ENCODE data around the gene TP73.
A peak's percentile ranks its signal among the peaks of the same experiment; 100 is the strongest.
"Not testable (repeated sequence)": the region's sequence is repeated elsewhere in the genome, so short reads cannot be mapped to it uniquely, and the experiment has no call there.

The TP73 gene

DNA sequence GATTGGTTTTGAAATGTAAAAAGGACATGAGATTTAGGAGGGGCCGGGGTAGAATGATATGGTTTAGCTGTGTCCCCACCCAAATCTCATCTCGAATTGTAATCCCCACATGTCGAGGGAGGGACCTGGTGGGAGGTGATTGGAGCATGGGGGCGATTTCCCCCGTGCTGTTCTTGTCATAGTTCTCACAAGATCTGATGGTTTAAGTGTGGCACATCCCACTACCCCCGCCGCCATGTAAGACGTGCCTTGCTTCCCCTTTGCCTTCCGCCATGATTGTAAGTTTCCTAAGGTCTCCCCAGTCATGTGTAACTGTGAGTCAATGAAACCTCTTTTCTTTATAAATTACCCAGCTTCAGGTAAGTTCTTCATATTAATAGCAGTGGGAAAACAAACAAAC is 30.2 kb upstream of the TP73 start:
- not testable (repeated sequence) for H3K9me3 ChIP-seq (ENCODE audit: control insufficient read depth, low read depth, low read length); H3K4me3 ChIP-seq (ENCODE audit: low read length); H3K27ac ChIP-seq (ENCODE audit: low read length); H3K9ac ChIP-seq (ENCODE audit: low read length); H3K36me3 ChIP-seq (ENCODE audit: control insufficient read depth, low read depth, low read length); H3K4me1 ChIP-seq (ENCODE audit: control insufficient read depth, low read depth, low read length)
- H3K27me3 ChIP-seq (ENCODE audit: control insufficient read depth, insufficient read depth, low read length), result peaks cover 26% of the 10 kb centered on the region

GRCh38 chr1:3623441-3624199 is 28.7 kb upstream of the TP73 start:
- H3K9me3 ChIP-seq (ENCODE audit: control insufficient read depth, low read depth, low read length), result no peaks in the 10 kb centered on the region
- H3K4me3 ChIP-seq (ENCODE audit: low read length), result peak overlapping the region; percentile 75
- peak overlapping the region; percentile 50 for H3K9ac ChIP-seq (ENCODE audit: low read length)
- no peak overlapping the region for H3K27ac ChIP-seq (ENCODE audit: low read length)
- H3K4me1 ChIP-seq (ENCODE audit: control insufficient read depth, low read depth, low read length), result no peaks in the 10 kb centered on the region
- peaks cover 26% of the 10 kb centered on the region for H3K27me3 ChIP-seq (ENCODE audit: control insufficient read depth, insufficient read depth, low read length)
- H3K36me3 ChIP-seq (ENCODE audit: control insufficient read depth, low read depth, low read length), result peaks cover 2% of the 10 kb centered on the region

DNA sequence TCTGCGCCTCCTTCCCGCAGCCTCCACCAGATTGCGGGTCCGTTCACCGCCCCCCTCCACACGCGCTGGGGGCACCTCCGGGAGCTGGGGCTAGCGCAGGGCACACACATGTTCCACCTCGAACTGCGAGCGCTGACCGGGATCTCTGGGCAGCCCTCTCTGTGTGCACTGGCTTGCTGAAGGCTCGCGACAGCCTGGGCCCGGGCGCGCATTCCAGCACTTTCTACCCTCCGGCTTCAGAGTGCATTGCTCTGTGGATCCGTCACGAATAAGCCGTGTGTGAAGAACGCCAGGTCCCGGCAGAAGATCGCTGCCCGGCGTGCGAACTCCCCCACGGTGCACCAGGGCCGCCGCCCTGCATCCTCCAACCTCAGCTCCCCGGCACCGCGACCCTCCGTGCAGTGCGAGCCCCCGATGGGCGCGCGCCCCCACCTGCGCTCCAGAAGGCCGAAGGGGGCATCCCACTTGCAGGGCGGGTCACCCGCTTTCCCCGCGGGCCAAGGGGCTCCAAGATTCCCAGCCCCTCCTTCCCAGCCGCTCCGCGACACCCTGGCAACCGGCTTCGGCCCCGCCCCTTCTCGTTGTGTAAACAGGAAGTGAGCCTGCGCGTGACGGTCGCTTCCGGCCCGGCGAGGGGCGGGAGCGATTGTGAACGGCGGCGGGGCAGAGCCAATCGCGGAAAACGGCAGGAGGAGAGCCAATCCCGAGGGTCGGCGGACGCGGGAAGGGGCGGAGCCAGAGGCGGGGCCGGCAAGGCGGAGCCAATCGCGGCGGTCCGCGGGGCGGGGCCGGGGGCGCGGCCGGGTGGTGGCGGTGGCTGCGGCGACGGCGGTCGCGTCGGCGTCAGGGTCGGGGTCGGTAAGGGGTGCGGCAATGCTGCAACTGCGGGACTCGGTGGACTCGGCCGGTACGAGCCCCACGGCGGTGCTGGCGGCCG is 27.8 kb upstream of the TP73 start, which contains the start of gene TPRG1L:
TPRG1L (plus strand) TSS at position 816 of the 937 bp plus-strand sequence; CDS start at position 874, 58 bp downstream.
- Histone ChIP-seq H3K27ac (ENCODE audit: low read length) (no peak within 1 kb of the TSS), H3K4me3 (ENCODE audit: low read length) (peak within 1 kb of the TSS; percentile 75)

DNA sequence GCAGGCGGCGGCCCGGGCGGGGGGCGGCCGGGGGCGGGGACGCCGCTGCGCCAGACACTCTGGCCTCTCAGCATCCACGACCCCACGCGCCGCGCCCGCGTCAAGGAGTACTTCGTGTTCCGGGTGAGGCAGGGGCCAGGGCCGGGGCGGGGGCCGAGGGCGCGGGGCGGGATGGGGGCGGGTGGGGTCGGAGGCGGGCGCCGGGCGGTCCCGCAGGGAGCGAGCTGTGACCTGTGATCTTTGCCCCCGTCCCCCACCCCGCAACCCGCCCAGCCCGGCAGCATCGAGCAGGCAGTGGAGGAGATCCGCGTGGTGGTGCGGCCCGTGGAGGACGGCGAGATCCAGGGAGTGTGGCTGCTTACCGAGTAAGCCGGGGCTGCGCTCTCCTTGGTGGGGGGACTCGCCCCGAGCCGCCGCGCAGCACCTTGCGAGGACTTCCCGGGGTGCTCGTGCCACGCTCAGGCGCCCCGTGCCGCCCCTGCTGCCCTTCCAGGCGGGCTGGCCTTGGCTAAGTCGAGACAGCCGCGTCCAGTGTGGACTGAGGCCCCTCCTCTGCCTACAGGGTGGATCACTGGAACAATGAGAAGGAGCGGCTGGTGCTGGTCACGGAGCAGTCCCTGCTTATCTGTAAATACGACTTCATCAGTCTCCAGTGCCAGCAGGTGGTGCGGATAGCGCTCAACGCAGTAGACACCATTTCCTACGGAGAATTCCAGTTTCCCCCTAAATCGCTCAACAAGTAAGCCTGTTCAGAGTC is 27.0 kb upstream of the TP73 start:
- Histone ChIP-seq H3K4me3 (ENCODE audit: low read length) (peak overlapping the region; percentile 65), H3K9ac (ENCODE audit: low read length) (no peak overlapping the region), H3K9me3 (ENCODE audit: control insufficient read depth, low read depth, low read length) (no peaks in the 10 kb centered on the region), H3K4me1 (ENCODE audit: control insufficient read depth, low read depth, low read length) (no peaks in the 10 kb centered on the region), H3K36me3 (ENCODE audit: control insufficient read depth, low read depth, low read length) (peaks cover 16% of the 10 kb centered on the region), H3K27ac (ENCODE audit: low read length) (no peak overlapping the region), H3K27me3 (ENCODE audit: control insufficient read depth, insufficient read depth, low read length) (peaks cover 17% of the 10 kb centered on the region)

More for the DNA sequence above, 27.8 kb upstream of the TP73 start, which contains the start of gene TPRG1L:
- H3K4me1 ChIP-seq (ENCODE audit: control insufficient read depth, low read depth, low read length), result no peaks in the 10 kb centered on the region
- H3K36me3 ChIP-seq (ENCODE audit: control insufficient read depth, low read depth, low read length), result peaks cover 8% of the 10 kb centered on the region
- H3K9me3 ChIP-seq (ENCODE audit: control insufficient read depth, low read depth, low read length), result no peaks in the 10 kb centered on the region
- peaks cover 26% of the 10 kb centered on the region for H3K27me3 ChIP-seq (ENCODE audit: control insufficient read depth, insufficient read depth, low read length)
- peak within 1 kb of the TSS; percentile 50 for H3K9ac ChIP-seq (ENCODE audit: low read length)

DNA sequence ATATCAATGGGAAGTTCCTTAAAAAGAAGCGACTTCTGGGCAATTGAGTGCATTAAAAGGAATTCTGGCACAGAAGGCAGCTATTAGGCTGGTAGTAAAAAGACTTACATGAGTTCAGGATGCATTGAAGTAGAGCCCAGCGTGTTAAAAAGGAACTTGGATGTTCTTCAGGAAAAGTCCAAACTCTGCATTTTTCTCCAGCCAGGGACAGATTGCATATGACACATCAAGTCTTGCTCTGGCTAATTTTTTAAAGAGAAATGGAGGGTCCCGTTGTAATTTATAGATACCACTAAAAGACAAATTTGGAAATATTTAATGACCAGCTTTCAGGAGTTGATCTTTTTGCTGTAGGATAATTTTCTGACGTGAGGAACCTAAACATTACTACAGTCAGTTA is 26.3 kb upstream of the TP73 start:
- Histone ChIP-seq H3K27me3 (ENCODE audit: control insufficient read depth, insufficient read depth, low read length) (peaks cover 12% of the 10 kb centered on the region), H3K9me3 (ENCODE audit: control insufficient read depth, low read depth, low read length) (no peaks in the 10 kb centered on the region), H3K27ac (ENCODE audit: low read length) (no peak overlapping the region), H3K9ac (ENCODE audit: low read length) (no peak overlapping the region), H3K4me1 (ENCODE audit: control insufficient read depth, low read depth, low read length) (no peaks in the 10 kb centered on the region), H3K4me3 (ENCODE audit: low read length) (peak overlapping the region; percentile 65), H3K36me3 (ENCODE audit: control insufficient read depth, low read depth, low read length) (peaks cover 16% of the 10 kb centered on the region)

DNA sequence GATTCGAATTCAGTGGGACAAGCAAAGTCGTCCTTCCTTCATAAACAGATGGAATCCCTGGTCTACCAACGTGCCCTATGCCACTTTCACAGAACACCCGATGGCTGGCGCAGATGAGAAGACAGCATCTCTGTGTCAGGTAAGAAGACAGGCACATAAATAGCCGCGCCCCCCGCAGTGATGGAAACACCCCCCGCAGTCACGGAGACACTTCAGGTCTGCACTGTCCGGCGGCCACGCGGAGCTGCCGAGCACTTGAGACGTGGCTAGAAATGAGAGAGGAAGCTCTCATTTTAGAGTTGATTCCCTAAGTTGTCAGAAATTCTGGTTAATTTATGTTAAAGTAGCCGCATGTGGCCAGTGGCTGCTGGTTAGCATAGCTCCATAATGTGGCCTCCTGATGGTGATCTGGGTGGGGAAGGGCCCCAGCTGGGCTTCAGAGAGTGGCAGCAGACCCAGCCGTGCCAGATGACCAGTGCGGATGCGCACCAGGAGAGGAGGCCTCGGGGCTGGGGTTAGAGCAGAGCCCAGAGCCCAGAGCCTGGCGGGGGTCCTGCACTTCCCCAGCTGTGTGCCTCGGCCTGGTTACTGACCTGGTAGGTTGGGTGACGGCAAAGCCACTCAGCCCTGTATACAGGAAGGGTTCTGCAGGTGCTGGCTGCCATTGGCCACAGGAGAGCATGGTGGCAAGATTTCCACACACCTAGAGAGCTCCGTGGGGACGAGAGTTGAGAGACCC is 24.6 kb upstream of the TP73 start:
- Histone ChIP-seq H3K36me3 (ENCODE audit: control insufficient read depth, low read depth, low read length) (peaks cover 16% of the 10 kb centered on the region), H3K27ac (ENCODE audit: low read length) (no peak overlapping the region)

GRCh38 chr1:3628445-3628844 is 23.9 kb upstream of the TP73 start:
- Histone ChIP-seq H3K9ac (ENCODE audit: low read length) (no peak overlapping the region), H3K4me1 (ENCODE audit: control insufficient read depth, low read depth, low read length) (peaks cover 3% of the 10 kb centered on the region), H3K4me3 (ENCODE audit: low read length) (no peak overlapping the region), H3K27me3 (ENCODE audit: control insufficient read depth, insufficient read depth, low read length) (peaks cover 6% of the 10 kb centered on the region), H3K27ac (ENCODE audit: low read length) (no peak overlapping the region), H3K9me3 (ENCODE audit: control insufficient read depth, low read depth, low read length) (no peaks in the 10 kb centered on the region), H3K36me3 (ENCODE audit: control insufficient read depth, low read depth, low read length) (peaks cover 16% of the 10 kb centered on the region)

More for the DNA sequence above, 24.6 kb upstream of the TP73 start:
- H3K4me1 ChIP-seq (ENCODE audit: control insufficient read depth, low read depth, low read length), result peaks cover 3% of the 10 kb centered on the region
- H3K9ac ChIP-seq (ENCODE audit: low read length), result no peak overlapping the region
- H3K9me3 ChIP-seq (ENCODE audit: control insufficient read depth, low read depth, low read length), result no peaks in the 10 kb centered on the region
- H3K4me3 ChIP-seq (ENCODE audit: low read length), result no peak overlapping the region
- peaks cover 12% of the 10 kb centered on the region for H3K27me3 ChIP-seq (ENCODE audit: control insufficient read depth, insufficient read depth, low read length)

- Histone ChIP-seq H3K9me3 (ENCODE audit: control insufficient read depth, low read depth, low read length) (no peaks in the 10 kb centered on the region), H3K27ac (ENCODE audit: low read length) (no peak overlapping the region), H3K27me3 (ENCODE audit: control insufficient read depth, insufficient read depth, low read length) (no peaks in the 10 kb centered on the region), H3K36me3 (ENCODE audit: control insufficient read depth, low read depth, low read length) (peaks cover 16% of the 10 kb centered on the region), H3K4me3 (ENCODE audit: low read length) (no peak overlapping the region), H3K9ac (ENCODE audit: low read length) (no peak overlapping the region), H3K4me1 (ENCODE audit: control insufficient read depth, low read depth, low read length) (peaks cover 3% of the 10 kb centered on the region)
Observed at GRCh38 chr1:3629561-3630160, 22.7 kb upstream of the TP73 start.

DNA sequence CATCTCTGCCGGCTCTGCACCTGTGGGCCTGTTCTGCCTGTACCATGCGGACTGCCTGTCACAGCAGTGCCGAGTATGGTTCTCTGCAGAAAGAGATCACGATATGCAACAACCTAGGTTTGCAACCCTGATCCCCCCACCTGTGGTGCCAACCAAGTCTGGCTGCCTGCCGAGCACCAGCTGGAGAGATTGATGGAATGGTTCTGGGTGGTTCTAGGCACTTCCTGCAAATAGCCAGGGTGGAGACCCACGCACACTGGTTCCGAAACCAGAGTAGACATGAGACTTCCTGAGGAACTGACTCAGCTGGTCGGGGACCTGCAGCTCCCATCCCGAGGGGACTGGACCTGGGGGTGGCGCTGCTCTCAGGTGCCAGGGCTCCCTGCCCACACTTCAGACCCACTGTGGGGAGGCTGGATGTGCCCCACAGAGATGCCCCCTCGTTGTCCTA is 22.1 kb upstream of the TP73 start:
- H3K27ac ChIP-seq (ENCODE audit: low read length), result no peak overlapping the region
- H3K9me3 ChIP-seq (ENCODE audit: control insufficient read depth, low read depth, low read length), result no peaks in the 10 kb centered on the region
- peaks cover 3% of the 10 kb centered on the region for H3K4me1 ChIP-seq (ENCODE audit: control insufficient read depth, low read depth, low read length)
- no peak overlapping the region for H3K9ac ChIP-seq (ENCODE audit: low read length)
- no peak overlapping the region for H3K4me3 ChIP-seq (ENCODE audit: low read length)
- H3K36me3 ChIP-seq (ENCODE audit: control insufficient read depth, low read depth, low read length), result peaks cover 21% of the 10 kb centered on the region
- H3K27me3 ChIP-seq (ENCODE audit: control insufficient read depth, insufficient read depth, low read length), result no peaks in the 10 kb centered on the region

DNA sequence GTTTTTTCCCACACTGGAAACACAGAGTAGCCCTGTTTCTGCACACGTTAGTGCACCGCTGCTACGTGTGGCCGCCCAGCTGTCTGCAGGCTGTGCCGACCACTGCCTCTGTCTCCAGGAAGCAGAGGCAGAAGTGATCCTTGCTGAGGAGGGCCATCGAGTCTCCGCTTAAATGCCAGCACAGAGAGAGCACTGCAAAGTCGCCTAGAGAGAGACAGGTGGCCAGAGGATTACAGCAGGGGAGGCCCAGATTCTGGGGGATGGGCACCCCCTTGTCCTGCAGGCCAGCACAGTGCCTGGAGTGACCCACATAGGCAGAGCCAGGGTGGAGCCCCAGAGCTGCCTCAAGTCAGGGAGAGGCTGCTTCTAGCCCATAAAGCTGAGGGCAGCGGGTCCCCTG is 21.4 kb upstream of the TP73 start:
- peaks cover 28% of the 10 kb centered on the region for H3K36me3 ChIP-seq (ENCODE audit: control insufficient read depth, low read depth, low read length)
- H3K4me3 ChIP-seq (ENCODE audit: low read length), result no peak overlapping the region
- H3K4me1 ChIP-seq (ENCODE audit: control insufficient read depth, low read depth, low read length), result peaks cover 3% of the 10 kb centered on the region
- H3K27ac ChIP-seq (ENCODE audit: low read length), result no peak overlapping the region
- H3K27me3 ChIP-seq (ENCODE audit: control insufficient read depth, insufficient read depth, low read length), result no peaks in the 10 kb centered on the region
- H3K9me3 ChIP-seq (ENCODE audit: control insufficient read depth, low read depth, low read length), result no peaks in the 10 kb centered on the region
- H3K9ac ChIP-seq (ENCODE audit: low read length), result no peak overlapping the region

Measured in iPS-18a (cell line).